ENCODE data around the gene UNG.
"Not testable (repeated sequence)": the region's sequence is repeated elsewhere in the genome, so short reads cannot be mapped to it uniquely, and the experiment has no call there.

UNG gene

GRCh38 chr12:109097435-109098182 is at the start of gene UNG:
Gene UNG (plus strand): TSS chr12:109097597. CDS start chr12:109097680, 83 bp downstream.
- DNase-seq: peak; percentile 98

DNA sequence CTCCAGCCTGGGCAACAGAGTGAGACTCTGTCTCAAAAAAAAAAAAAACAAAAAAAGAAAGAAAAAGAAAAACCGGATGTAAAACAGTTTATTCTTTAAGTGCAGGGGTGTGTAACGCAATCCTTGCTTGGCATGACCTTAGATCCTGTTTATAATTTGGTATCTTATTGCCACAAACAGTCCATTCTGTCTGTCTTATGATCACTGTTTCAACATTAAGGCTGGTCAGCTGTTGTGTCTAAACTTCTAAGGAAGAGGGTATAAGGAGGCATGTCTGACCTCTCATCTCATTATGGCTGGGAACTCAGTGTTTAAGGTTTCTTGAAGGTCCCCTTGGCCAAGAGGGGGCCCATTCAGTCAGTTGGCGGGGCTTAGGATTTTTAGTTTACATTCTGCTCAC is 48.7 kb upstream of the UNG start:
- DNase-seq: not testable (repeated sequence)

DNA sequence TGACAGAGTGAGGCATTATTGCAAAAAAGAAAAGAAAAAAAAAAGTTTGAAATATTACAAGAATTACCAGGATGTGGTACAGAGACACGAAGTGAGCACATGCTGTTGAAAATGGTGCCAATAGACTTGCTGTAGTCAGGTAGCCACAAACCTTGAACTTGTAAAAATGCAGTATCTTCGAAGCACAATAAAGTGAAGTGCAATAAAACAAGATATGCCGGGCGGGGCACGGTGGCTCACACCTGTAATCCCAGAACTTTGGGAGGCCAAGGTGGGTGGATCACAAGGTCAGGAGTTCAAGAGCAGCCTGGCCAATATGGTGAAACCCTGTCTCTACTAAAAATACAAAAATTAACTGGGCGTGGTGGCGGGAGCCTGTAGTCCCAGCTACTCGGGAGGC is 47.6 kb upstream of the UNG start:
- not testable (repeated sequence) for DNase-seq

- DNase-seq: no peak
Observed at GRCh38 chr12:109052097-109052413, 45.3 kb upstream of the UNG start.

GRCh38 chr12:109052414-109053323 is 44.7 kb upstream of the UNG start, which contains the start of gene USP30:
Gene USP30 (plus strand): TSS chr12:109052576. CDS start chr12:109052679, 103 bp downstream.
- DNase-seq: peak; percentile 87

DNA sequence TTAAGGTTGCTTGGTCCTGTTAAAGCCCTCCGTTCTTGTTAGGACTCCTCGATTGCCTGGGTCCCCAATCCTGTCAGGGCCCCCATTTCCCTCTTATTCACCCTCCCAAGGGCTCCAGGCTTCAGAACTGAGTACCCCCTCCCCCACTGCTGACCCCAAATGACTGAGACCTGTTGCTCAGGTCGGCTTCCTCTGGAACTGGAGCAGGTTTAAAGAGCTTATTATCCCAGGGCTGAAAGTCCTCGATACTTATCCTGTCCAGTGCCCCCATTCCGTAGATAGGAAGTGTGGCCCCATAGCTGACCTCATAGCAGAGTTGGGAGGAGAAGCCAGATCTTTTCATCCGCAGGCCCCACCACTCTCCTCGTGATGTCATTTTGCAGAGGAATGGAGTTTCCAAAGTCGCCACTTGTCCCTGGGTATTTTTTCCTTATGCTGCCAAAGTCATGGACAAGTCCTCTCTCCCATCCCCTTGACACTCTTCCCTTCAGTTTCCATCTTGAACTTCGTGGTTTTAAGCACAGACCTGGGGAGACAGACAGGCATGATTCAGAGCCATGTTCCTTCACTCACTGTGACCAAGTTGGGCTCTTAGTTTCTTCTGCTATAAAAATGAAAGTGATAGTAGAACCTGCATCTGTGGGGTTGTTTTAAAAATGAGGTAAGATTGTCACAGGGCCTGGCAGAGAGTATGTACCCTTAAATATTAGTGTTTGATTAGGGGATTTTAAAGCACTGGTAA is 43.8 kb upstream of the UNG start:
- peak; percentile 36 for DNase-seq

DNA sequence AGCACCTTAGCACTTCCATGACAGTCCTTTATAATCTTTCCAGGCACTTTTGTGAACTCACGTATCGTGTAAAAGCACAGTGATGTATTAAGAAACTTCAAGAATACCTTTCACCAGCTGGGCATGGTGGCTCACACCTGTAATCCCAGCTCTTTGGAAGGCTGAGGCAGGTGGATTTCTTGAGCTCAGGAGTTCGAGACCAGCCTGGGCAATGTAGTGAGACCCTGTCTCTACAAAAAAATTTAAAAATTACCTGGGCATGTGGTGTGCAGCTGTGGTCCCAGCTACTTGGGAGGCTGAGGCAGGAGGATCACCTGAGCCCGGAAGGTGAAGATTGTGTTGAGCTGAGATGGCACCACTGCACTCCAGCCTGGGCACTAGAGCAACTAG is 43.3 kb upstream of the UNG start:
- peak; percentile 3 for DNase-seq

DNA sequence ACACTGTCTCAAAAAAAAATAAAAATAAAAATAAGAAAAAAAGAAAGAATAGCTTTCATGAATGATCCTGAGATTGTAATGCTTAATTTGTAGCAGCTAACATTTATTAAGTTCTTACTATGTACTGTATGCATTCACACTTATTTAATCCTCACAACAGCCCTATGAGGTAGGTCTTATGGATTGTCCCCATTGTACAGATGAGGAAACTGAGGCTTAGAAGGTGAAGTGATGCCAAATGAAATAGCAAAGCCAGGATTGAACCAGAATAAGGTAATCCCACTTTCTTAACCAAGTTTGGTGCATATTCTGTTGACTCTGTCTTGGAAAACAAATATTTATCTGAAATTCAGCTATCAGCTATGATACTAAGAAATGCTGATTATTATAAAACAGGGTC is 42.9 kb upstream of the UNG start:
- DNase-seq: no peak

GRCh38 chr12:109056891-109057290 is 40.5 kb upstream of the UNG start:
- no peak for DNase-seq

DNA sequence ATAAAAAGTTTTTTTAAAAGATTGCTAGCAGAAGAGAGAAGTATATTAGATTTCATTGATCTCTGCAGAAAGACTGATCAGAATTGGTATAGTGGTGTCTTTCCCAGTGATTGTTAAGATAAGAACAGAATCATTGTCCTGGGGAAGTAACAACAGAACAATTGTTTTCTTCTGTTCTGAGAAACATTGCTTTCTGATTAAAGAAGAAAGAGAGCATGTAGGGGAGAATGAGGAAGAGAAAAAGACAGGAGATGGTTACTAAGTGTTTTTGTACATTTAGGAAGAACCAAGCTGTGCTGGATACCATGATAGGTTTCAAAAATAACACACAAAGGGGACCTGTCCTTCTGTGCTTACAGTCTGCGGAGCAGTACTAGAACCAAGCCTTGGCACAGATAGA is 40.0 kb upstream of the UNG start:
- no peak for DNase-seq

- DNase-seq: no peak
Observed at GRCh38 chr12:109058773-109059172, 38.6 kb upstream of the UNG start.

- DNase-seq: no peak
Observed at GRCh38 chr12:109064143-109064542, 33.3 kb upstream of the UNG start.

DNA sequence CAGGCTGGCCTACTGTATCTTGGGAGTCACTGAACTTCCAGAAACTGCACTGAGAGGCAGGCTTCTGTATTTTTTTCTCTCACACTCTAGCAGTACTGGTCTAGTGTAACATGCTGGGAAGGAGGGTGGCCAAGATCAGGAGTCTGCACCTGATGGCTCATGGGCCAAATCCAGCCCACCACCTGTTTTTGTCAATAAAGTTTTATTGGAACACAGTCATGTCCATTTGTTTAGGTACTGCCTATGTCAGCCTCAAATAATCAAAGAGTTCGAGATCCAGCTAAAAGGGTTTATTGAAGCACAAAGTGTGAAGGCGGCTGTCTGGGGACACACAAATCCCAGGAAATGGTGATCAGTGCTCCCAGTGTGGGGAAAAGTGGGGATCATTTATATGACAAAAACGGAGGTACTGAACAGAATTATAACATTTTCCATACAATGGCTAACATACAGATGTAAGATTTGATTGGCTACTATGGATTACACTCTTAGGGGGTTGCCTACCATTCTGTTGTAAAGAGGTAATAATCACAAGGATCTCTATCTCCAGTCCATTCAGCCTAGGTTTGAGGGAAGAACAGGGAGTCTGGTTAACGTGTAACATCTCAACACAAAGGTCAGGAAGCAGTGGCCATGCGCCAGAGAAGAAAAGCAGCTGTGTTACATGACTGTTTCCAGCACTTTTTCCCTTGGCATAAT is 32.1 kb upstream of the UNG start:
- DNase-seq: no peak

GRCh38 chr12:109065853-109066193 is 31.6 kb upstream of the UNG start:
- DNase-seq: no peak

GRCh38 chr12:109069307-109070271 is 27.8 kb upstream of the UNG start:
- DNase-seq: no peak

GRCh38 chr12:109074866-109075265 is 22.5 kb upstream of the UNG start:
- DNase-seq: no peak

DNA sequence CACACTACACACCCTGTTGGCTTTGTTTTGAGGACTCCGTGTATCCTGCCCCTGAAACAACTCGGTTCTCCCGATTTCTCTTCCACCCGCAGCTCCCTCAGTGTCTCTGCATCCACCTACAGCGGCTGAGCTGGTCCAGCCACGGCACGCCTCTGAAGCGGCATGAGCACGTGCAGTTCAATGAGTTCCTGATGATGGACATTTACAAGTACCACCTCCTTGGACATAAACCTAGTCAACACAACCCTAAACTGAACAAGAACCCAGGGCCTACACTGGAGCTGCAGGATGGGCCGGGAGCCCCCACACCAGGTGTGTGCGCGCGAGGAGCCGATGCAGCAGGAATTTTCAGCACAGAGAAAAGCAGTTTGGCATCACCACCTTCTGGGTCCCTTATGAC is 14.6 kb upstream of the UNG start:
- DNase-seq: no peak

- DNase-seq: no peak
Observed at GRCh38 chr12:109084425-109084824, 13.0 kb upstream of the UNG start.

DNA sequence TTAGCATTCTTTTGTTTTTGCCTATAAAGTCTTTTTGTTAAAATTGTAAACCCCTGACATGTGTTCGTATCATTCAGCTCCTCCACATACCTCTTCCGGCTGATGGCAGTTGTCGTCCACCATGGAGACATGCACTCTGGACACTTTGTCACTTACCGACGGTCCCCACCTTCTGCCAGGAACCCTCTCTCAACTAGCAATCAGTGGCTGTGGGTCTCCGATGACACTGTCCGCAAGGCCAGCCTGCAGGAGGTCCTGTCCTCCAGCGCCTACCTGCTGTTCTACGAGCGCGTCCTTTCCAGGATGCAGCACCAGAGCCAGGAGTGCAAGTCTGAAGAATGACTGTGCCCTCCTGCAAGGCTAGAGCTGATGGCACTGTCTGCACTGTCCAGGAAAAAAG is 11.8 kb upstream of the UNG start:
- DNase-seq: no peak

- DNase-seq: no peak
Observed at GRCh38 chr12:109087250-109087649, 10.1 kb upstream of the UNG start.

DNA sequence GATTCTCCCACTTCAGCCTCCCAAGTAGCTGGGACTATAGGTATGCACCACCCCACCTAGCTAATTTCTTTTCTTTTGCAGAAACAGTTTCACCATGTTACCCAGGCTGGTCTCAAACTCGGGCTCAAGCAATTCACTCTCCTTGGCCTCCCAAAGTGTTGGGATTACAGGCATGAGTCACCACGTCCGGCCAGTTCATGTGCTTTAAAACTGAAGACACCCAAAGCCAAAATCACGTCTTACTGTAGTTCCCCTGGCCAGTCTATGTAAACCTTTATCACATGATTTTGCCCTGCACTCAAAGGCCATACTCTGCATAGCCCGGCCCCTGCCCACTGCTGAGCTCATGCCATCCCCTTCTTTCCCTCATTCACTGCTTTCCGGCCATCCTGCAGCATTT is 8.6 kb upstream of the UNG start:
- no peak for DNase-seq

DNA sequence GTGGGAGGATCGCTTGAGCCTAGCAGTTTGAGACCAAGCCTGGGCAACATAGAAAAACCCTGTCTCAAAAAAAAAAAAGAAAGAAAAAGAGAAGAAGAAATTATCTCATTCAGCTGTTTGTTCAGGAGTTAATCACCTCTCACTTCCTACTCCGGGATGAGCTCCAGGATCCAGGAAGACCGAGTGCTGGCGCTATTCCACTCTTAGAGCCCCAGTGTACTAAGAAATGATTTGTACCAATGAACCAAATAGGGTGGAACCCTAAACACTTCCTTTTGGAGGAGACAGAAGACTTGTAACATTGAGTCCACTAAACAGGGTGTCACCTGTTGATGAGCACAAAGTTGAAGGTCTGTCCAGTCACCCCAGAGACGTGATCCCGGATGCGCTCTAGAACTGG is 7.7 kb upstream of the UNG start:
- no peak for DNase-seq
